ENCODE results near the gene ZMAT5.

ZMAT5 gene

DNA sequence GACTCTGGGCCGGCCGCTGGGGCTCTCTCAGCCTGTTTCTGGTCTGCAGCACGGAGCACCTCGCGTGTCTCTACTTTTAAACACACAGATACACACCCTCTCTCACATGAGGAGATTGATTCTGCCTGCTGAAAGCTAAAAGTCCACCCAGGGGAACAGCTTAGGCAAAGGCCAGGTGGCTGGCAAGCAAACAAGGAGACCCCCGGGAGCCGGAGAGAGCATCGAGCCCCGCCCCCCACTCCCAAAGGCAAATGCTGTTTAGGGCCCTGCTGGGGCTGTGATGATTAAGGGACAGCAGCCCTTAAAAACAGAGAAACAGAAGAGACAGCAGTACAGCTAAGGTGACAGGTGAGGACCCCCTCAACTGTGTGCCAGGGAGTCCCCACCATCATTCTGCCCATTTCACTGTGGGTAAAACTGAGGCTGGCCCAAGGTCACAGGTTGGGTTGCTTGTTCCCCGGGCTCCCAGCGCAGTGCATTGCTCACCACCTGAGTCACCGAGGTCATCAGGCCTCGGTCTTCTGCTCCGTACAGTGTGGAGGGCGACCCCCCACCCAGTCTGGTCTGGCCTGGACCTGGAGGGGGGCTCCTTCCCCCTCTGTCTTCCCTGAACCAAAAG lies 40.2 kb downstream of the ZMAT5 start:
- DNase-seq: no peak

DNA sequence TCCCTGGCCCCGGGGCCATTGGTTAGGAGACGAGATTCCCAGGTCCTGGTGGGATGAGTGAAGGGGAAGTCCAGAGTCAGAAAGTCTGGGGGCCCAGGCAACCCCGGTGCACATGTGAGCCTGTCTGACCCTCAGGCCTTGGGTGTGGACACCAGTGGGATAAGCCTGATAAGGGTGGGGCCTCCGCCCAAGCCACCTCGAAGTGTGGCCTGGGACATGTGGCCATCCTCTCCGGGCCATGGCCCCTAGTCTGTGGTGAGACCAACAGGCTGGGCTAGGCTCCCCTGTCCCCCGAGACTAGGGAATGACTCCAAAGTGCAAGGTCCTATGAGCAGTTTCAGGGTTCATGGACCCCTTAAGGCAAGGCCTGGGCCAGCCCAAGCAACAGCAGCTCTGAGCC lies 40.7 kb downstream of the ZMAT5 start:
- no peak for DNase-seq

DNA sequence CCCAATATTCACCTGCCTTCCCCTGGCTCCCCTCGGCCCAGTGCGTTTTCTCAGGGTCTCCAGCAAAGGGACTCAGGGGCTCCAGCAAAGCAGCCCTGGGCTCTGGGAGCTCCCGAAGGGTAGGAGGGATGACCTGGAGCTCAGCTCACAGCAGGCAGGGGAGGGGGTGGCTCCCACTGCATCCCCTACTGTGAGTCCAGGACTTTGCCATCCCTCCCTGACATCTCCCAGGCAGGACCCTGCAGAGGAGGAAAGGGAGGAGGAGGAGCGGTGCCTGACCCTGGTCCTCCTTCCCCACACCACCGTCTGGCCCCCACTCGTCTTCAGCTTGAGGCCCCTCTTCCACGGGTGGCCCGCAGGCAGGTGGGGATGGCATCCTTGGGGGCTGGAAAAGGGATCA lies 42.0 kb downstream of the ZMAT5 start:
- no peak for DNase-seq

DNA sequence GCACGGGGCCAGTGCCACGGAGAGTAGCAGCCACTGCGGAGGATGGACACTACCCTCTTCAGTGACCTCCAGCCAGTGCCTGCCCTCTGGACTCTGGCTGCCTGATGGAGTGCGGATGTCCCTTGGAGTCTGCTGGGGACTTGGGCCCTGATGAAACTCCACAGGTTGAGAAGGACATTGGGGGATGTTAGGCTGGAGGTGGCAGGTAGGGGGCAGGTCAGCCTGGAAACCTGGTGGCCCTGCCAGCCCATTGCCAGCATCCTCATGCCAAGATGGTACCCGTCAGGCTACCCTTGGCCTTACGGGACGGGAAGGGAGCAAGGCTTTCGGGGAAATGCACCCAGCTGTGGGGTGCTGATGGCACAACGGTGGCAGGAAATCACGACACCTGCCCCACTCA lies 43.0 kb downstream of the ZMAT5 start:
- DNase-seq: no peak

DNA sequence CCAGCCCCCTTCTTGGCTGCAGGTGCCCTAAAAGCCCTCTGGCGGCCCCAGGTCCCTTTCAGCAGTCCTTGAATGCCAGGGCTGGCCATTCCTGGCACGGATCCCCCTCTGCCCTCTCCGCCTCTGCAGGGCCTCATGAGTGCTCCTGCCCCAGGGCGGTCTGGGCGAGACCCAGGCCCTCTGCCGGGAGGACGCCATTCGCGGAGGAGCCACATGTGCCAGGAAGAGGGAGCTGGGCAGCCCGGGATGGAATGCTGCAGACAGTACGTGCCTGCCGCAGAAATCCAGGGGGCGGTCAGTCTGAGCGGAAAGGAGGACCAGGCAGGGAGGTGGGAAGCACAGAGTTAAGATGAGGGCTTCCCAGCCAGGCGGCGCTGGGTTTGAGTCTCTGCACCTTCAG lies 44.2 kb downstream of the ZMAT5 start:
- no peak for DNase-seq

DNA sequence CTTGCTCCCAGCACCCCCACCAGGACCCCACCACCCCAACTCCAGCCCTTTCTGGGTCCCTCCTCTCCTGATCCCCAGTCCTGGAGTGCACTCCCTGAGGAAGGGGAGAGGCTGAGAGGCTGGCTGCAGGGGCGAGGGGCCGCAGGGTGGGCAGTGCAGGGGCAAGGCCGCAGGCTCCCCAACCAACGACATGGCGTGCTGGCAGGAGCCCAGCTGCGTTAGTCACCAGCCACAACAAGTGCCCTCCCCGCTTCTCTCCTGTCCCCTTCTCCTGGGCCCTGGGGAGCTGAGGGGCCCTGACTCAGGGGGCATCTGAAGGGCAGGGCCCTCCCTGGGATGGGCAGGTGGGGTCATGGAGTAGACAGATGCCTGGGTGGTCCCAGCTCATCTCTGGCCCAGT lies 44.7 kb downstream of the ZMAT5 start:
- DNase-seq: no peak

DNA sequence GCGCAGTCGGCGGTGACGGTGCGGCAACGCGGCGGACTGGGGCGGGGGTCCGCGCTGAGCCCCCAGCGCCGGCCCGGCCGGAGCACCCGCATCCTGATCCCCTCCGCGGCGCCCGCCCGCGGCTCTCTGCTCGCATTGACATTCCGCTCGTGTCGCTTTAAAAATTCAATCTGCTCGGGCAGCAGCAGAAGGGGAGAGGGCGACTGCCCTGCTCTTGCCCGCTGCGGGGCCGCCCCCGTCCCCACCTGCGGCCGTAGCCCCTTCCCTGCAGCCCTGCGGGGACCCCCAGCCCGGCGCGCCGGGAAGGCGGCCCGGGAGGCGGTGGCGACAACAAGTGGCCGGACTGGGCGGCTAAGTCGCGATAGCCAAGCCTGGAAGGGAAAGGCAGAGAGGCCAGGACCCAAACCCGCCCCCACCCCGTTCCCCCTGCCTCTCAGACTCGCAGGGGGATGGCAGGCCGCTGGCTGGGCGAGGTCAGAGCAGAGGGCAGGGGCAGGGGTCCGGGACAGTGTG lies 45.9 kb downstream of the ZMAT5 start:
- no peak for DNase-seq

DNA sequence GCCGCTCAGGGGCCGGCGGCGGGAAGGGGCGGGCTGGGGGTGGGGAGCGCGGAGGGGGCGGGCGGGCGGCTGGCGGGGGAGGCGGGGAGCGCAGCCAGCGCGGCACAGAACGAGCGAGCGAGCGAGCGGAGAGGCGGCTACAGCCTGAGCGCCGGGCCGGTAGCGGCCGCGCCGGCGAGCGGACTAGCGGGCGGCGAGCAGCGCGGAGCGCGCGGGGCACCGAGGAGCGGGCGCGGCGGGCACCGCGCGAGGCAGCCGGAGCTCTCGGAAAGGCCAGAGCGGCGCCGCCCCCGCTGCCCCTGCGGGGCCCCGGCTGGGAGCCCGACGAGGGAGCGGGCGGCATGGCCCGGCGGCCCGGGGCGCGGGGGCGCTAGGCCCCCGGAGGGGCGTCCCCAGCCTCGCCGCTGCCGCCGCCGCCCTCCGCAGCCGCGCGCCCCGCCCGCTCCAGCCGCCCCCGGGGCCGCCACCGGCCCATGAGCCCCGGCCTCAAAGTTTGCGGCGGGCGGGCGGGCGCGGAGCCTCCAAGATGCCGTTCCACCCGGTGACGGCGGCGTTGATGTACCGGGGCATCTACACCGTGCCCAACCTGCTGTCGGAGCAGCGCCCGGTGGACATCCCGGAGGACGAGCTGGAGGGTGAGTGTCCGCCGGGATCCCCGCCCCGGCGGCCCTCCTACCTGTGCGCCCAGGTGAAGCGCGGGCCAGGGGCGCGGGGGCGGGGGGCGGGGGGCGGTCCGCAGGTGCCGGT lies 46.7 kb downstream of the ZMAT5 start, which contains the start of gene CABP7:
CABP7 (plus strand) TSS at position 105 of the 747 bp plus-strand sequence; CDS start at position 527, 422 bp downstream.
- no peak for DNase-seq

DNA sequence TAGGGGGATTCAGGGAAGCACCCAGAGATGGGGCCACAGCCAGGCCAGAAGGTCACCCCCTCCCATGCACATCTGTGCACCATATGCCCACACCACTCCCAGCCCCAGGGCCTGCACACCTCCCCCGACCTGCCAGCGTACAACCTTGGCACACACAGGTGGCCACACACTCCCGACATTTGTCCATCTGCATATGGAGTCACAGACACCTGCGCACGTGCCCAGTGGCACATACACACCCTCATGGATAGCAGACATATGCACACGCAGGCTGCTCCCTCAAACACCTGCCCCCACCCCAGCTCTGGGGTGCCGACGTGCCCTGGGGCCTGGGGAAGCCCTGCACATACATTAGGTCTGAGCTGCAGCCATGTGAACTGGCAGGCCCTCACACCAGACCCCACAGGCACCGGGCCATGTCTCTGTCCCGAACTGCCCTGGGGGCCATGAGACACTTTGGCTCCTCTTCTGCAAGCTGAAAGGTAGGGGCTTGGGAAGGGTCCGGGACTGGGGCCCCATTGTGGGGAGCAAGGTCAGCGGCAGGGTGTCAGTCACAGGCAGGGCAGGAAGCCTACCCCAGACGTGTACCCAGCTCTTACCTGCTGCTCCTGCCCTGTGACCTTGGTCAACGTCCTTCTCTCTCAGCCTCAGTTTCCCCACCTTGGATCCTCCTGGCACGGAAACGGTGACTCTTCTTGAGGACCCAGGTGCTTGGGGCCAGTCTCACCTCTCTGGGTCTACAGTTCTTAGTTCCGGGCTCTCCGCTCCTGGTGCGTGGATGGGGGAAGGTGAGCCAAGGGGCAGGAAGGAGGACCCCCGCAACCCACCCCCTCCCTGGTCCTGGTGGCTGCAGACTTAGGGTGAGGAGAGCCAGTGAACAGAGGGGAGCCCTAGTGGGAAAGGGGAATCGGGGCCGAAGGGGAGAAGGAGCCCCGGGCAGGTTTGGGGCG lies 47.6 kb downstream of the ZMAT5 start:
- DNase-seq: no peak

DNA sequence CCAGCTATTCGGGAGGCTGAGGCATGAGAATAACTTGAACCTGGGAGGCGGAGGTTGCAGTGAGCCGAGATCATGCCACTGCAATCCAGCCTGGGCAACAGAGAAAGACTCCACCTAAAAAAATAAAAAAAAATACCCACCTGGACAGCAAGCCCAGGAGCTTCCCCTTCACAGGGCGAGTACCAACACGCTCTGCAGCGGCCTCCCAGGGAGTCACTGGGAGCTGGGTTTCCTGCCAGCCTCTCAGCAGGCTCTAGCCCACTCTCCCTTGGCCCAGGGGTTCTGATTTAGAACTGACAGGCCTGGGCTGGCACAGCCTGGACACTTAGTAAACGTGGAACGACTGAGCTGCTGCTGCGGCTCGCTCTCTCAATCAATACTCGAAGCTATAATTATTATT lies 49.0 kb downstream of the ZMAT5 start:
- no peak for DNase-seq

DNA sequence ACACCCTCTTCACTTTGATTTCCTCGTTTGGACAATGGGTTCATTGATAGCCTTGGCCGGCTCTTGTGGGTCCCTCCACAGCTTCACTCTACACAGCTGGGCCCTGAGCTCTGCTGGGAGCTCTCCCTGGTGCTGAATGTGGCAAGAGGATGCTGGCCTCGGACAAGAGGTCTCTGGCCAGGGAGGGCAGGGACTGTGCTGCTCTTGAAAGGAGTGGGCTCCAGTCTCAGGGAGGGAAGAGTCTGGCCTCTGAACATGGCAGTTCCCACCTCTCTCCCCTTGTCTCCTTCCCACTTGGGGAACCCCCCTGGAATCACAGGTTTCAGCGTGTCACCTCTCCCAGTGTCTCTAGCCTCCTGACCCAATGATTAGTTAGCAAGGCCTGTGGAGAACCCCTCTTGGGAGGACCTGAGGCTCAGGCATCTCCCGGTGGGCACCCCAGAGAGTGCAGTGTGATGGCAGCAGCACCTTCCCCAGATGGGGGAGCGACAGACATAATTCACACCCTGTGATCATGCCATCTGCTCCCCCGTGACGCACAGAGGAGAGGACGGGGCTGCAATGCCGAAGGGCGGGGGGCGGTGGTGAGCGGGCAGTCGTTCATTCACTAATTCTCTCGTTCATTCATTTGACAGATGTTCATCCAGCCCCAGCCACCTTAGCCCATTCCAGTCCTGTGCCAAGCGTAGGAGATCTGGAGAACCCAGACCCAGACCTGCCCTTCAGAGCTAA lies 49.8 kb downstream of the ZMAT5 start:
- DNase-seq: no peak

DNA sequence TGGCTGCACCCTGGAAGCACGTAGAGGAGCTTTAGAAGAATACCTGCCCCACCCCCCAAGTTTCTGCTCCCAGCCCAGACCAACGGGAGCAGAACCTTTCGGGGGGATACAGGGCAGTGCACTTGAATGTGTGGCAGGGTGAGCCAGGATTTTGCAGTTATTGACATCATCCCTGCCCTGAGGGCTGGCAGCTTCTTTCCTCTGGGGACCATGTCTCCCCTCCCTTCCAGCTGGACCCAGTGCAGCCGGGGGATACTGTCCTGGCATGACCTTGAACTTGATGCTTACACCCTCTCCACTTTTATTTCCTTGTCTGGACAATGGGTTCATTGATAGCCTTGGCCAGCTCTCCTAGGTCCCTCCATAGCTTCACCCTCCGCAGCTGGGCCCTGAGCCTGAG lies 51.1 kb downstream of the ZMAT5 start:
- no peak for DNase-seq

DNA sequence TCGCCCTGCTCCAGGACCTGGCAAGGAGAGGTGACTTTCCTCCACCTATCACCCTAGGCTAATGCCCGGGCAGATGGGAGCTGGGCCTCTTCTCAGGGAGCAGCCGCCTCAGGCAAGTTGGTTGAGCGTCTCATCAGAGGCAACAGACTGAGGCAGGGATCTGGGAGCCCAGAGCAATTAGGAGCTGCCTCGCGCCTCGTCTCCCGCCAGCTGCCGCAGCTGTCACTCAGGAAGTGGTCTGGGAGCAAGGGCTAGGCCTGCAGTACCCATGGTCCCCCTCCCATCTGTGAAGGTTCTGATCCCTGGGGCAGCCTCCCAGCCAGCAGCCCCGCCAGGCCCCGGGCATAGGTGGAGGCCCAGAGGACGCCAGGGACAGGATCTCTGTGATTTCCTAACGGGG lies 51.6 kb downstream of the ZMAT5 start:
- DNase-seq: no peak

DNA sequence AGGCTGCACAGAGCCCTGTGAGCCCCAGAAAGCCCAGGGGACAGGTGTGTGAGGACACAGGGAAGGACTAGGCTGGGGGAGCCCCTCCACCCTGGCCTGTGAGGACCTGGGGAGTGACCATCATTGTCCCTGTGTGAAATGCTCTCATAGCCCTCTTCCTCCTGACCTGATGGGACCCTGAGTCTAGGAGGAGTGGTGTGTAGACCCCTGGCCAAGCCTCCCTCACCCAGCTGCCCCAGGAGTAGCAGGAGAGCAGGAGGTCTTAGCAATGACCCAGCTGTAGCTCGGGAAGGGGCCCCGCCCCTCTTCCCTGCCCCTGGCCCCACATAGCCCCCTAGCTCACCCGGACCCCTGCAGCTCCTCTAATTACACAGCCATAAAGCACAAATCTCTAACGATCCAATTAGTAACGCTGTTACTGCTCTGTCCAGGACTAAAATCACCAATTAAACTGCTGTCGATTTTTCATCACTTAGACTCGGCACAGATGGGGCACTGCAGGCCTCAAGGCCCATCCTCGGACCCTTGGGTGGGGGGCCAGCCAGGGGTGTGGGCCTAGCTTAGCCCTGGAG lies 53.6 kb downstream of the ZMAT5 start:
- DNase-seq: no peak

DNA sequence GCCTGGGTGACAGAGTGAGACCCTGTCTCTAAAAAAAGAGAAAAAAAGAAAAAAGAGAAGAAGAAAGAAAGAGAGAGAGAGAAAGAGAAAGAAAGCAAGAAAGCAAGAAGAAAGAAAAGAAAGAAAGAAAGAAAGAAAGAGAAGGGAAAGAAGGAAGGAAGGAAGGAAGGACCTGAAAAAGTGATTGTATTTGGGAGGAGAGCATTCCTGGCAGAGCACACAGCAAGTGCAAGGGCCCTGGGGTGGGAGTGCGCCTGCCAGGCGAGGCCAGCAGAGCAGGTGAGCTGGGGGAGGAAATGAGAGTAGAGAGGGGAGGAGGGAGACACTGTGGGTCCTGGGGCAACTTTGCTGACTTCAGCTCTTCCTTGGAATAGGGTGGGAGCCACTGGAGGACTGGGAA lies 54.7 kb downstream of the ZMAT5 start:
- no peak for DNase-seq

DNA sequence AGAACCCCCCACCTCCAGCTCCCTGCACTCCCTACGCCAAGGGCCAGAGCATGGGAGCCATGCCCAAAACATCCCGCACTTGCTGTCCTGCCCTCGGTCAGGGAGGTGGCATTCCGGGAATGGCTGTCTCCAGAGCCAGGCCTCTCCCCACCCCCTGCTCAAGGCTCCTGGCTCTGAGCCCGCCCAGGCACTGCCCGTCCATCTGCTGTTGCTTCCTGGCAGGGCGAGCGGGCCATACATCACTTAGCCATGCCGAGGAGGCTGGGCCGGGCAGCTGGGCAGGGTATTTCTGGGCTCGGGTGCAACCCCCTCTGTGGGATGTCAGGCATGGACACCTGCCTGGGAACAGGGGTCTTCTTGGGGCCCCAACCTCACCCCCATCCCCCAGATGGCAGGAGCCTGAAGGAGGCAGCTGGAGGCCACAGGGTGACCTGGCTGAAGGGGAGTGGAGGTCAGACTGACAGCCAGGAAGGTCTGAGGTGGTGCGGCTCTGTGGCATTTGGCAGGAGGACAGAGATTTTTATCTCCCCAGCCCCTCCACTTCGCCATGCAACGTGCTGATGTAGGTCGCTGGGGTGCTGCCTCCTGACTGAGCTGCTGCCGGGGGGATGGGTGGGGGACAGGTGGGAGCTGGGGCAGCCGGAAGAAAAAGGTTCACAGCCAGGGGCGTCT lies 55.7 kb downstream of the ZMAT5 start:
- peak; percentile 71 for DNase-seq

DNA sequence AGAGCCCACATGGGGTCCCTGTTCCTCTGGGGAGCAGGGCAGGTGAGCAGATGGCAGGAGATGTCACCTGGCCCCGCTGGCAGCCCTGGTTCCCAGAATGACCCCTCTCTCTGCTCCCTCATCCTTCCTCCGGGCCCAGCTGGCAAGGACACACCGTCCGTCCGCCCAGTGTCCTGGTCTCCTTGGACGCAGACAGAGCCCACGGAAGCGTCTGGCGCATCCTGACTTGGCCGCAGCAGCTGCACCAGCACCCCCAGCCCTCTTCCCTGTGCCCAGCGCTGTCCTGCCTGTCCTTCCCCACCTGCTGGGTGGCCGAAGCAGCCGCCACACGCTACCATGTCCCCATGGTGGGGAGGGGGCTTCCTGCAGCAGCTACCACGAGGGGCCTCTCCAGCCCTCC lies 56.6 kb downstream of the ZMAT5 start:
- no peak for DNase-seq

DNA sequence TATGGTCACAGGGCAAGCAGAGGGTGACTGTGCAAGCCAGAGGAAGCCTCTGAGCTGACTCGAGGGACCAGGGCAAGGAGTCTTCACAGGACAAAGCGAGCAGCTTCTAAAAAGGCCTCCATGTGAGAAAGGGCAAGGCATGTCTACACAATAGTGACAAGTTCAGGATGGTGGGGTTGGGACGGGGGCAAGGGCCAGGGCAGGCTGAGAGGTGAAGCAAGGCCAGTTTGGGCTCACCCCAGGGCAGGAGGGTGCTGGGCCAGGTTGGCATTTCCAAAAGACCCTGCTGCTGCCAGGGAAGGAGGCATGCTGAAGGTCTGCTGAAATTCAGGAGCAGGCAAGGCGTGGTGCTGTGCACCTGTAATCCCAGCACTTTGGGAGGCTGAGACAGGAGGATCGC lies 59.3 kb downstream of the ZMAT5 start:
- no peak for DNase-seq

DNA sequence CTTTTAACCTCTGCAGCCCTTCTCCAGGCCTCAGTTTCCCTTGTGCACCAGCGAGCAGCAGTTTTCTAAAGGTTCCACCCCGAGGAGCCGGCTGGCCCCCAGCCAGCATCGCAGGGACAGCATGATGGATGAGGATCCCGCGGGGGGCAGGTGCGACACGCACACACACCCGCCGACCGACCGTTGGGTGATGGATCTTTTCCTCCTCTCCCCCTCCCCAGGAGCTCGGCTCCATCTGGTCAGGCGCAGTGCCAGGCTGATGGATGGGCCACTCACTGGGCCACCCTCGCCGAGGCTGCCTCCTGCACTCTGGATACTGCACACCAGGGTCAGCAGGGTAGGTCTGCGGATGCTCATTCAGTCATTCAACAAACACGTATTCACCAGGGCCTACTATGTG lies 59.8 kb downstream of the ZMAT5 start:
- no peak for DNase-seq

DNA sequence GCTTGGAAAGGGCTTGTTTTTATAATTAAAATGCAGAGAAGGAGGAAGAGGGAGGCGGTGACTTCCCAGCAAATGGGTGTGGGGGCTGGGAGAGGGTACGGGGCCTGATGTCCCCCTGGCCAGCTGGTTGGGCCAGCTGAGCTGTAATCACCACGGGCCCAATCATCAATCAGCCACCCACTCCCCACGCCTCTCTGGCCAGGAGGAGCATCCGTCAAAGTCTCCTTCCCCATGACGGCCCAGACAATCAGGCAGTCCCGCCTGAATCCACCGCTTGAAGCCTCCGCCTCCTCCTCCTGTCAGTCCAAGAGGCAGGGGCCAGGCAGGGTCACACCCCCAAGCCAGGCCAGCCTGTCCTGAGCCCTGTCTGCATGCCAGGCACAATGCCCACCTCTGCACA lies 60.3 kb downstream of the ZMAT5 start:
- DNase-seq: no peak

DNA sequence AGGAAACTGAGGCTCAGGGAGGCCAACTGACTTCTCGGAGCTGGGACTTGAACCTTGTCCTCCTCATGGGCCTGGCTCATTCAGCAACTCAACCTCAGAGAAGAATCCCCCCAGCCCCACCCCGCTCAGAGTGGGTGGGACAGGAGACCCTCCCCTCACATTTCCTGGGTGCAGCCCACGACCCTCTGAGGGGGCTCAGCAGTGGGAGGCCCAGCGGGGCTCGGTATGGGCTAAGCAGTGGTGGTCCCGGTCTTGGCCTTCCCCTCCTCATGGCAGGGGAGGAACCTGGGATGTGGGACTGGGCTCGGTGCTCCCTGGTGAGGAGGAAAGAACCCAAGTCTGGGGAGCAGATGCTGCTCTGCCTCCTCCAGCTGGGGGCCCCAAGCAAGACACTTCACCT lies 61.2 kb downstream of the ZMAT5 start:
- DNase-seq: no peak

All from NCI-H2029 (cell line).